Right atrium auricular region (tissue), 2 donors: ENCODE data around the gene MAP7. TPM values are rescaled to one million over a fixed set of nuclear protein-coding genes. Genes with fewer than 3 reads are reported as not detected.
"Not testable (repeated sequence)": the region's sequence is repeated elsewhere in the genome, so short reads cannot be mapped to it uniquely, and the experiment has no call there.

Experiments
- DNase-seq: peaks from one replicate; pipeline ENCODE4 v3.0.0-alpha.2; 2019; ENCODE audit warnings: low spot score
- H3K27ac ChIP-seq, 2 donors: fragments of 200-600 bp; sonication (generic); 1 replicate in 1 of 2; 2 replicates in 1 of 2; pipeline ENCODE4 v1.5.1; 2016 to 2019
- H3K27me3 ChIP-seq, 2 donors: fragments of 200-600 bp; sonication (generic); one replicate each; pipeline versions ENCODE4 v1.5.1 to v1.6.0; 2017 to 2019
- H3K36me3 ChIP-seq: fragments of 200-600 bp; sonication (generic); one replicate; pipeline ENCODE4 v1.5.1; 2016
- H3K4me1 ChIP-seq, 2 donors: fragments of 200-600 bp; sonication (generic); one replicate each; pipeline versions ENCODE4 v1.5.1 to v1.6.0; 2017 to 2019
- H3K4me3 ChIP-seq, 2 donors: fragments of 200-600 bp; sonication (generic); 1 replicate in 1 of 2; 2 replicates in 1 of 2; pipeline ENCODE4 v1.5.1; 2017 to 2019; ENCODE audit warnings: mild to moderate bottlenecking in 1 of 2, moderate library complexity in 1 of 2
- H3K9me3 ChIP-seq, 2 donors: fragments of 200-600 bp; sonication (generic); one replicate each; pipeline ENCODE4 v1.5.1; 2019
- total RNA-seq, 2 donors: library from RNA; depleted of rRNA; stranded (reverse); fragments of >200 nt; gene quantifications; one replicate each; pipeline ENCODE4 v1.1.0, GENCODE V29; 2016
- TF ChIP-seq, protein P1 (sequence below), 2 donors: fragments of 200-600 bp; sonication (generic); IDR thresholded peaks; one replicate each; pipeline ENCODE4 v1.5.1; 2019; ENCODE audit warnings: antibody characterized with exemption in 2 of 2

MAP7 gene
- total RNA-seq, 2 donors from 2014 or later = 1.0 to 1.3 TPM

GRCh38 chr6:136315594-136315993 is 234.6 kb downstream of the MAP7 start:
- TF ChIP-seq, protein P1, sequence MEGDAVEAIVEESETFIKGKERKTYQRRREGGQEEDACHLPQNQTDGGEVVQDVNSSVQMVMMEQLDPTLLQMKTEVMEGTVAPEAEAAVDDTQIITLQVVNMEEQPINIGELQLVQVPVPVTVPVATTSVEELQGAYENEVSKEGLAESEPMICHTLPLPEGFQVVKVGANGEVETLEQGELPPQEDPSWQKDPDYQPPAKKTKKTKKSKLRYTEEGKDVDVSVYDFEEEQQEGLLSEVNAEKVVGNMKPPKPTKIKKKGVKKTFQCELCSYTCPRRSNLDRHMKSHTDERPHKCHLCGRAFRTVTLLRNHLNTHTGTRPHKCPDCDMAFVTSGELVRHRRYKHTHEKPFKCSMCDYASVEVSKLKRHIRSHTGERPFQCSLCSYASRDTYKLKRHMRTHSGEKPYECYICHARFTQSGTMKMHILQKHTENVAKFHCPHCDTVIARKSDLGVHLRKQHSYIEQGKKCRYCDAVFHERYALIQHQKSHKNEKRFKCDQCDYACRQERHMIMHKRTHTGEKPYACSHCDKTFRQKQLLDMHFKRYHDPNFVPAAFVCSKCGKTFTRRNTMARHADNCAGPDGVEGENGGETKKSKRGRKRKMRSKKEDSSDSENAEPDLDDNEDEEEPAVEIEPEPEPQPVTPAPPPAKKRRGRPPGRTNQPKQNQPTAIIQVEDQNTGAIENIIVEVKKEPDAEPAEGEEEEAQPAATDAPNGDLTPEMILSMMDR (IDR thresholded peaks at IDR 0.05) = no peak
- Histone ChIP-seq H3K9me3 (no peaks in the 10 kb centered on the region), H3K27ac (no peak overlapping the region), H3K4me3 (no peak overlapping the region), H3K36me3 (no peaks in the 10 kb centered on the region), H3K4me1 (no peaks in the 10 kb centered on the region), H3K27me3 (no peaks in the 10 kb centered on the region)
- DNase-seq = no peak

- Histone ChIP-seq H3K4me1 (no peaks in the 10 kb centered on the region), H3K27me3 (no peaks in the 10 kb centered on the region), H3K9me3 (no peaks in the 10 kb centered on the region), H3K4me3 (no peak overlapping the region), H3K27ac (no peak overlapping the region), H3K36me3 (no peaks in the 10 kb centered on the region)
- TF ChIP-seq, protein P1 (IDR thresholded peaks at IDR 0.05) = no peak
- DNase-seq = no peak
Measured at GRCh38 chr6:136312975-136313374, 237.2 kb downstream of the MAP7 start.

- no peak overlapping the region for H3K4me3 ChIP-seq
- H3K9me3 ChIP-seq = no peaks in the 10 kb centered on the region
- no peaks in the 10 kb centered on the region for H3K27me3 ChIP-seq
- DNase-seq = no peak
- no peaks in the 10 kb centered on the region for H3K36me3 ChIP-seq
- H3K4me1 ChIP-seq = no peaks in the 10 kb centered on the region
- TF ChIP-seq, protein P1 (IDR thresholded peaks at IDR 0.05) = no peak
- H3K27ac ChIP-seq = no peak overlapping the region
Measured at GRCh38 chr6:136309729-136310311, 240.4 kb downstream of the MAP7 start.

DNA sequence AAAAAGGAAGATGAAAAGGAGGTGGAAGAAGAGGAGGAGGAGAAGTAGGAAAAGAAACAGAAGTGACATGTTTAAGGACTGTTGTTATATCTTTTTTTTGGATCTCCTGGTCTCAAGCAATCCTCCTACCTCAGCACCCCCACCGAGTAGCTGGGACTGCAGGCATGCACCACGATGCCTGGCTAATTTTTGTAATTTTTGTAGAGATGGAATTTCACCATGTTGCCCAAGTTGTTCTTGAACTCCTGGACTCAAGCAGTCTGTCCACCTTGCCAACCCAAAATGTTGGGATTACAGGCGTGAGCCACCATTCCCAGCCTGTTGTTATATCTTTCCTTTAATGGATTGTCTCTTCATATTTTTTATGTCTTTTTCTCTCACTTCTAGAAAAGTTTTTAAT is 241.1 kb downstream of the MAP7 start:
- Histone ChIP-seq H3K27ac (no peak overlapping the region), H3K4me1 (no peaks in the 10 kb centered on the region), H3K27me3 (no peaks in the 10 kb centered on the region), H3K9me3 (no peaks in the 10 kb centered on the region), H3K36me3 (no peaks in the 10 kb centered on the region), H3K4me3 (no peak overlapping the region)
- TF ChIP-seq, protein P1 (IDR thresholded peaks at IDR 0.05) = no peak
- no peak for DNase-seq

- H3K36me3 ChIP-seq, H3K4me1 ChIP-seq, H3K27me3 ChIP-seq, H3K27ac ChIP-seq, H3K9me3 ChIP-seq, H3K4me3 ChIP-seq, DNase-seq: not testable (repeated sequence)
Measured at GRCh38 chr6:136308469-136308868, 241.8 kb downstream of the MAP7 start.

- no peak overlapping the region for H3K4me3 ChIP-seq
Measured at GRCh38 chr6:136307351-136307750, 242.9 kb downstream of the MAP7 start.

More at GRCh38 chr6:136307351-136307750, 242.9 kb downstream of the MAP7 start:
- no peaks in the 10 kb centered on the region for H3K27me3 ChIP-seq
- TF ChIP-seq, protein P1 (IDR thresholded peaks at IDR 0.05) = no peak
- H3K36me3 ChIP-seq = no peaks in the 10 kb centered on the region
- H3K4me1 ChIP-seq = no peaks in the 10 kb centered on the region
- H3K9me3 ChIP-seq = no peaks in the 10 kb centered on the region
- DNase-seq = no peak
- H3K27ac ChIP-seq = no peak overlapping the region
